ENCODE data around the gene OPN1LW.

GRCh38 chrX:154117566-154117965 is 26.5 kb upstream of the OPN1LW start:
- no peak for TF ChIP-seq POLR2A (IDR thresholded peaks at IDR 0.05; ENCODE audit: low read length)
- no peak for TF ChIP-seq GATA1 (IDR thresholded peaks at IDR 0.05; ENCODE audit: low read depth, low read length)

Data from erythroblast (primary cell).